Caco-2 (cell line): ENCODE results near the gene NANP. TPM values are rescaled to one million over a fixed set of nuclear protein-coding genes. Genes with fewer than 3 reads are reported as not detected.

Source experiments
- BruUV-seq: library from RNA; stranded (reverse); fragments of 400-500 nt; replicated peaks from 2 replicates; lab custom pipeline; 2021; lab: Mats Ljungman, UMichigan
- CTCF ChIA-PET: fragments of 300-600 bp; sonication (Branson Sonifier 250); formaldehyde crosslinking; loops from one replicate; lab custom pipeline; 2022; ENCODE audit warnings: antibody characterized with exemption; lab: Charles Lee
- POLR2A ChIA-PET: fragments of 300-600 bp; sonication (Branson Sonifier 250); formaldehyde crosslinking; loops from one replicate; lab custom pipeline; 2022; ENCODE audit warnings: antibody characterized with exemption; lab: Charles Lee
- DNase-seq, 2 experiments: peaks; one replicate each; pipeline versions ENCODE4 v3.0.0 to v3.0.0-alpha.2; 2020 to 2022
- H3K27me3 ChIP-seq: replicated peaks from 2 replicates; pipeline ENCODE4 v1.6.0; 2011; ENCODE audit warnings: low read length; ENCODE audit not compliant: control insufficient read depth, insufficient read depth
- H3K36me3 ChIP-seq: 2 replicates; pipeline ENCODE4 v1.5.1; 2011; ENCODE audit warnings: low read length; ENCODE audit not compliant: control insufficient read depth, insufficient read depth
- H3K4me1 ChIP-seq: fragments of 250-450 bp; sonication (Bioruptor Pico); 2 replicates; pipeline ENCODE4 v1.5.1; 2020; ENCODE audit warnings: mild to moderate bottlenecking
- H3K4me3 ChIP-seq: 2 replicates; pipeline ENCODE4 v1.5.1; 2011; ENCODE audit warnings: low read depth, mild to moderate bottlenecking, control low read depth, low read length
- H3K9me3 ChIP-seq: fragments of 250-450 bp; sonication (Bioruptor Pico); 2 replicates; pipeline ENCODE4 v1.5.1; 2020; ENCODE audit warnings: mild to moderate bottlenecking, moderate library complexity
- H3K27ac Mint-ChIP-seq: one replicate; pipeline ENCODE4 v1.8.0; 2022; ENCODE audit warnings: mixed read lengths; ENCODE audit not compliant: unreplicated experiment
- H3K27me3 Mint-ChIP-seq: one replicate; pipeline ENCODE4 v1.8.0; 2022; ENCODE audit warnings: mixed read lengths; ENCODE audit not compliant: insufficient read depth, unreplicated experiment
- H3K36me3 Mint-ChIP-seq: one replicate; pipeline ENCODE4 v1.8.0; 2022; ENCODE audit warnings: mild to moderate bottlenecking, mixed read lengths; ENCODE audit not compliant: insufficient read depth, unreplicated experiment
- H3K4me1 Mint-ChIP-seq: one replicate; pipeline ENCODE4 v1.8.0; 2022; ENCODE audit warnings: low read depth, mixed read lengths; ENCODE audit not compliant: unreplicated experiment
- H3K4me3 Mint-ChIP-seq: one replicate; pipeline ENCODE4 v1.8.0; 2022; ENCODE audit warnings: mild to moderate bottlenecking, moderate library complexity, mixed read lengths; ENCODE audit not compliant: unreplicated experiment
- H3K9me3 Mint-ChIP-seq: one replicate; pipeline ENCODE4 v1.8.0; 2022; ENCODE audit warnings: mixed read lengths; ENCODE audit not compliant: unreplicated experiment
- CTCF ChIP-seq, 2 experiments: fragments of 200-600 bp in 1 of 2; IDR thresholded peaks; 1 replicate in 1 of 2; 2 replicates in 1 of 2; pipeline versions ENCODE4 v1.5.1 to v1.8.0; 2011 to 2022; ENCODE audit warnings: antibody characterized with exemption in 1 of 2, control low read depth in 1 of 2, inconsistent platforms in 1 of 2, low read depth in 1 of 2, low read length in 1 of 2, mild to moderate bottlenecking in 1 of 2, moderate library complexity in 1 of 2; ENCODE audit not compliant: insufficient read depth in 1 of 2, severe bottlenecking in 1 of 2, unreplicated experiment in 1 of 2
- intact Hi-C: fragments of 100-400 bp; cut with micrococcal nuclease; formaldehyde crosslinking; loops from one replicate; pipeline ENCODE4 v1.10.0; 2022; ENCODE audit not compliant: unreplicated experiment
- total RNA-seq: library from RNA; stranded (reverse); gene quantifications from 2 replicates; pipeline ENCODE4 v1.2.3, GENCODE V29; 2022

NANP gene
- total RNA-seq, 1 experiment from 2014 or later = 10.1 TPM

DNA sequence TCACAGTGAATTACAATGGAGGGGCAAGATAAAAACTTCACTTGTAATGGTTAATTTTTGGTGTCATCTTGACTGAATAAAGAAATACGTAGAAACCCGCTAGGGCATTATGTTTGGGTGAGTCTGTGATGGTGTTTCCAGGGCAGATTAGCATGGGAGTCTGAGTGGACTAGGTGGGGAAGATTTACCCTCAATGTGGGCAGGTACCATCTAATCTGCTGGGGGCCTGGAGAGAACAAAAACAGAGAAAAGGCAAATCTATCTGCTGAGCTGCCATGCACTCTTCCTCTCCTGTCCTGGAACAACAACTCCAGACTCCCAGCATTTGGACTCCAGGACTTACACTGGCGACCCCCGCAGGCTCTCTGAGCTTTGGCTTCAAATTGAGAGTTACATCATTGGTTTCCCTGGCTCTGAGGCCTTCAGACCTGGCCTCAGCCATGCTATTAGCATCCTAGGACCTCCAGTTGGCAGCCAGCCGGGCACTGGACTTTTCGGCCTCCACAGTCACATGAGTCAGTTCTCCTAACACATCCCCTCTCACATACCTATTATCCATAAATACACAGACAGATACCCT, 58.1 kb downstream of the NANP start:
- ChIA-PET POLR2A (no interaction called here), CTCF (no interaction called here)
- intact Hi-C loops = no loop called here
- BruUV-seq = no TSS peak
- TF ChIP-seq CTCF (IDR thresholded peaks at IDR 0.05; ENCODE audit: insufficient read depth in 1 of 2, low read depth in 1 of 2, low read length in 1 of 2, severe bottlenecking in 1 of 2, unreplicated experiment in 1 of 2) = no peak
- Histone ChIP-seq H3K4me3 (no peak overlapping the region), H3K9me3 (peaks cover 7% of the 10 kb centered on the region; the same call in 1 of the 2 replicates), H3K36me3 (no peaks in the 10 kb centered on the region; the same call in 1 of the 2 replicates), H3K27me3 (no peaks in the 10 kb centered on the region), H3K4me1 (peaks cover under 1% of the 10 kb centered on the region; the same call in 1 of the 2 replicates)
- H3K27me3 Mint-ChIP-seq = no peaks in the 10 kb centered on the region
- H3K4me1 Mint-ChIP-seq = no peaks in the 10 kb centered on the region
- H3K27ac Mint-ChIP-seq = no peak overlapping the region
- peaks cover 9% of the 10 kb centered on the region for H3K9me3 Mint-ChIP-seq
- H3K36me3 Mint-ChIP-seq = no peaks in the 10 kb centered on the region
- no peak overlapping the region for H3K4me3 Mint-ChIP-seq
- peak in 1 of 2 experiments; percentile 28 for DNase-seq

GRCh38 chr20:25563876-25564275, 59.9 kb downstream of the NANP start:
- ChIA-PET CTCF (no interaction called here), POLR2A (interaction anchor here (0.6 kb wide), 1 partner anchor 17 kb away, joined by 4 read pairs; no protein-coding TSS in a partner anchor)
- no peak for DNase-seq
- no peaks in the 10 kb centered on the region for H3K4me1 Mint-ChIP-seq
- Histone ChIP-seq H3K9me3 (peaks cover 7% of the 10 kb centered on the region; the same call in 1 of the 2 replicates), H3K4me3 (no peak overlapping the region), H3K4me1 (no peaks in the 10 kb centered on the region), H3K36me3 (no peaks in the 10 kb centered on the region), H3K27me3 (no peaks in the 10 kb centered on the region)
- BruUV-seq = no TSS peak
- no peaks in the 10 kb centered on the region for H3K27me3 Mint-ChIP-seq
- H3K36me3 Mint-ChIP-seq = no peaks in the 10 kb centered on the region
- TF ChIP-seq CTCF (IDR thresholded peaks at IDR 0.05; ENCODE audit: insufficient read depth in 1 of 2, low read depth in 1 of 2, low read length in 1 of 2, severe bottlenecking in 1 of 2, unreplicated experiment in 1 of 2) = no peak
- H3K9me3 Mint-ChIP-seq = peaks cover 9% of the 10 kb centered on the region
- no peak overlapping the region for H3K4me3 Mint-ChIP-seq
- intact Hi-C loops = no loop called here
- no peak overlapping the region for H3K27ac Mint-ChIP-seq

DNA sequence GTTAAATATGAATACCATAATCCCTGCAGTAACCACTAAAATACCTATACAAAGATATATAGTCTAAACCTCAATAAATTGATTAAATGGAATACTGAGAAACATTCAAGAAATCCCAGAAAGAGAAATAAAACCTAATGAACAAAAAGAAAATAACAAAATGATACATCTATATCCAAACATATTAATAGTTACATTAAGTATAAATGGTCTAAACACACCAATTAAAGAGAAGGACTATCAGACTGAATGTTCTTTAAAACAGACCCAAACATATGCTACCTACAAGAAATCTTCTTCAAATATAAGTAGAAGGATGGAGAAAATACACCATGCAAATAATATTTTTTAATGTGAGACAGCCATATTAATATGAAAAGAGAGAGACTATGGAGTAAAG, 60.5 kb downstream of the NANP start:
- intact Hi-C loops = no loop called here
- no peak for TF ChIP-seq CTCF (IDR thresholded peaks at IDR 0.05; ENCODE audit: insufficient read depth in 1 of 2, low read depth in 1 of 2, low read length in 1 of 2, severe bottlenecking in 1 of 2, unreplicated experiment in 1 of 2)
- H3K36me3 Mint-ChIP-seq = no peaks in the 10 kb centered on the region

More for the DNA sequence above, 60.5 kb downstream of the NANP start:
- Mint-ChIP-seq H3K4me1 (no peaks in the 10 kb centered on the region), H3K27me3 (no peaks in the 10 kb centered on the region), H3K4me3 (no peak overlapping the region), H3K9me3 (peaks cover 9% of the 10 kb centered on the region), H3K27ac (no peak overlapping the region)
- CTCF ChIA-PET = no interaction called here
- Histone ChIP-seq H3K36me3 (no peaks in the 10 kb centered on the region), H3K9me3 (peaks cover 7% of the 10 kb centered on the region; the same call in 1 of the 2 replicates), H3K4me3 (no peak overlapping the region), H3K4me1 (no peaks in the 10 kb centered on the region), H3K27me3 (no peaks in the 10 kb centered on the region)
- POLR2A ChIA-PET = interaction anchor here (0.6 kb wide), 1 partner anchor 17 kb away, joined by 4 read pairs; no protein-coding TSS in a partner anchor
- DNase-seq = no peak
- BruUV-seq = no TSS peak

Other genes starting within 250 kb of the NANP start
- gene ABHD12, start 233.2 kb downstream of the NANP start, total RNA-seq = 84.9 and 104 TPM in 2 replicates
- 48.7 and 50.9 TPM in 2 replicates for gene GINS1, start 216.3 kb downstream of the NANP start, total RNA-seq
- 11.2 and 13.6 TPM in 2 replicates for gene NINL, start 38.5 kb downstream of the NANP start, total RNA-seq
- gene ZNF337, start 72.8 kb upstream of the NANP start, total RNA-seq = 7.4 and 8.4 TPM in 2 replicates